ENCODE data around the gene RXFP3. TPM values are rescaled to one million over a fixed set of nuclear protein-coding genes. Genes with fewer than 3 reads are reported as not detected.

The RXFP3 gene
- total RNA-seq, 1 donor from 2014 or later = 0.44 TPM

DNA sequence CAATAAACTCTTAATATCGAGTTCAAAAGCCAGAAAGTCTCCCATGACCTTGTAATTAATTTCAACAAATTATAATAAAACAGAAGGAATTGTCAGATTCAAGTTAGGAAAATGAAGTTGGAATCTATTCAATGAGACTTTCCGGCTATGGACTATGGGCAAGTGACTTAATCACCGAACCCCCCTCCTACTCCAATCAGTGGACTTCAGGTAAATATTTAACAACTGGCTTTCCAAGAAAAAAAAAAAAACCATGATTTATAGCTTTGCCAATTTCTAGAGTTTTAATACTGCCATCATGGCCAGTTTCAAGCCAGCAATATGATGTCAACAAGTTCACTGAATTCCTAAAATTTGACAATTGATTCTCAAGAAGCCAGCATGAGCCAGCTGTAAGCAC lies 43.8 kb downstream of the RXFP3 start:
- no peak for DNase-seq
- Mint-ChIP-seq H3K27ac (ENCODE audit: unreplicated experiment) (no peak overlapping the region), H3K4me1 (ENCODE audit: low read depth, unreplicated experiment) (no peaks in the 10 kb centered on the region), H3K27me3 (ENCODE audit: unreplicated experiment) (peaks cover 2% of the 10 kb centered on the region), H3K9me3 (ENCODE audit: unreplicated experiment) (no peaks in the 10 kb centered on the region), H3K4me3 (ENCODE audit: unreplicated experiment) (no peak overlapping the region), H3K36me3 (ENCODE audit: unreplicated experiment) (no peaks in the 10 kb centered on the region)
- TF ChIP-seq, protein P1, sequence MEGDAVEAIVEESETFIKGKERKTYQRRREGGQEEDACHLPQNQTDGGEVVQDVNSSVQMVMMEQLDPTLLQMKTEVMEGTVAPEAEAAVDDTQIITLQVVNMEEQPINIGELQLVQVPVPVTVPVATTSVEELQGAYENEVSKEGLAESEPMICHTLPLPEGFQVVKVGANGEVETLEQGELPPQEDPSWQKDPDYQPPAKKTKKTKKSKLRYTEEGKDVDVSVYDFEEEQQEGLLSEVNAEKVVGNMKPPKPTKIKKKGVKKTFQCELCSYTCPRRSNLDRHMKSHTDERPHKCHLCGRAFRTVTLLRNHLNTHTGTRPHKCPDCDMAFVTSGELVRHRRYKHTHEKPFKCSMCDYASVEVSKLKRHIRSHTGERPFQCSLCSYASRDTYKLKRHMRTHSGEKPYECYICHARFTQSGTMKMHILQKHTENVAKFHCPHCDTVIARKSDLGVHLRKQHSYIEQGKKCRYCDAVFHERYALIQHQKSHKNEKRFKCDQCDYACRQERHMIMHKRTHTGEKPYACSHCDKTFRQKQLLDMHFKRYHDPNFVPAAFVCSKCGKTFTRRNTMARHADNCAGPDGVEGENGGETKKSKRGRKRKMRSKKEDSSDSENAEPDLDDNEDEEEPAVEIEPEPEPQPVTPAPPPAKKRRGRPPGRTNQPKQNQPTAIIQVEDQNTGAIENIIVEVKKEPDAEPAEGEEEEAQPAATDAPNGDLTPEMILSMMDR (IDR thresholded peaks at IDR 0.05; ENCODE audit: partially characterized antibody, unreplicated experiment) = no peak

DNA sequence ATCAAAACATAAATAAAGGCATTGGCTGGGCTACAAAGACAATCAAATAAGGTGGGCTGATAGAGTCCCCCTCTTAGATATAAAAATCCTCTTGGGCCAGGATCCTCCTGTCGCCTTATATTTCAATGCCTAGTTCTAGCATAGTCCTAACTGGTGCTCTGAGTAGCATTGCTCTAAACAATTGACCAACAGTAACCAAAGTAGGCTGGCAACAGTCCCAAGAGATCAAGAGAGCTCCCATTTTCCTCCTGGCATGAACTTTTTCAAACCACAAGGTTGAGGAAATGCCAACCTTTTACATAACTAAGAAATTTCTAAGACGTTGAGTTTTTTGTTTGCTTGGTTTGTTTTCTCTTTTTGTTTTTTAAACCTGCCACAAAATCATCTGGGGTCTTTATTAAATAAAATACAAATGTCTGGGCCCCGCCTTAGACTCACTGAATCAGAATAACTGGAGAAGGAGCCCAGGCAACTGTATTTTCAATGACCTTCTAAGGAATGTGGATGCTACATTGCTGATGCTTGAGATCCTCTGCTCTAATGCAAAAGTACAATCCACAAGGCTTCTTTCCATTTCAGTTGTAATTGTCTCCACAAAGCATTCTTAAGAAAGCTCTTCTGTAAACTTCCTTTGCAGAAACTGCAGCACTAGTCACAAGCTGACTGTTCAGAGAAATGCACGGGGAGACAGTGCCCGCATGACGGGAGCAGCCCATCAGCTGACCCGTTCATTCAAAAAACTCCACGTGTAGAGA lies 45.4 kb downstream of the RXFP3 start:
- H3K27me3 Mint-ChIP-seq (ENCODE audit: unreplicated experiment) = peaks cover 2% of the 10 kb centered on the region
- H3K4me3 Mint-ChIP-seq (ENCODE audit: unreplicated experiment) = no peak overlapping the region
- no peaks in the 10 kb centered on the region for H3K9me3 Mint-ChIP-seq (ENCODE audit: unreplicated experiment)
- H3K4me1 Mint-ChIP-seq (ENCODE audit: low read depth, unreplicated experiment) = no peaks in the 10 kb centered on the region
- no peaks in the 10 kb centered on the region for H3K36me3 Mint-ChIP-seq (ENCODE audit: unreplicated experiment)
- TF ChIP-seq, protein P1 (IDR thresholded peaks at IDR 0.05; ENCODE audit: partially characterized antibody, unreplicated experiment) = no peak
- DNase-seq = no peak
- no peak overlapping the region for H3K27ac Mint-ChIP-seq (ENCODE audit: unreplicated experiment)

DNA sequence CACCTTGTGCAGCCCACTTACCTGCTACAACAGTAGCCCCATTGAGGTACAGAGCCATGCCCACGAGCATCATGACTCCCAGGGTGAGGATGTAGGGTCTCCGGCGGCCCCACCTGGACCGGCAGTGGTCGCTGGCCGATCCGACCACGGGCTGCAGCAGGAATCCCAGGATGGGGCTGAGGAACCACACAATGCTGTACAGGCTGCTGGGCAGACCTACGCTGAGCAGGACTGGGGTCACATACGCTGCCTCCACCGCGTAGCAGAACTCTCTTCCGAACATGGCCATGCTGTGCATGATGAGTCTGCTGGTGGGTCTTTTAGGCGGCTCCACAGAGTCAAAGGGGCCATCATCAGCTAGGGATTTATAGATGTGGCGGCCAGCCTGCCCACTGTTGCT lies 48.0 kb downstream of the RXFP3 start:
- no peaks in the 10 kb centered on the region for H3K4me1 Mint-ChIP-seq (ENCODE audit: low read depth, unreplicated experiment)
- no peaks in the 10 kb centered on the region for H3K36me3 Mint-ChIP-seq (ENCODE audit: unreplicated experiment)
- H3K27me3 Mint-ChIP-seq (ENCODE audit: unreplicated experiment) = peaks cover 2% of the 10 kb centered on the region
- no peaks in the 10 kb centered on the region for H3K9me3 Mint-ChIP-seq (ENCODE audit: unreplicated experiment)
- no peak for DNase-seq
- TF ChIP-seq, protein P1 (IDR thresholded peaks at IDR 0.05; ENCODE audit: partially characterized antibody, unreplicated experiment) = no peak
- no peak overlapping the region for H3K4me3 Mint-ChIP-seq (ENCODE audit: unreplicated experiment)
- no peak overlapping the region for H3K27ac Mint-ChIP-seq (ENCODE audit: unreplicated experiment)

DNA sequence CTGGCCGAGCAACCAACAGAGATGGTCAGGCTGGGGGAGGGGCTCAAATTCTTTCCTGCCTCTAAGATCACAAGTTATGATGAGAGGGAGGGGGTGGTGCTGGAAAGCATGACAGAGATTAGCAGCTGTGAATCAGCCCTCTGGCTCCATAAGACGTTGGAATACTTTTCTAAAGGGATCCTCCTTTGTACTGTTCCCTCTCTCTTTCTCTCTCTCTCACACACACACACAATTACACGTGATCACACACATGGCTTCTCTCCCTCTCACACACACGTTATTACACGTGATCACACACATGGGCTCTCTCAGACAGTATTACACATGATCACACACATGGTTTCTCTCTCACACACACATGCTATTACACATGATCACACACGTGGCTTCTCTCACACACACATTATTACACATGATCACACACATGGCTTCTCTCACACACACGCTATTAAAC lies 48.5 kb downstream of the RXFP3 start, which contains the start of gene SLC45A2:
Gene SLC45A2, minus strand, starts transcription at position 23 of the 454 bp plus-strand sequence. CDS start 110 bp downstream, outside the sequence.
- Mint-ChIP-seq H3K36me3 (ENCODE audit: unreplicated experiment) (no peaks in the 10 kb centered on the region), H3K27ac (ENCODE audit: unreplicated experiment) (no peak within 1 kb of the TSS), H3K4me3 (ENCODE audit: unreplicated experiment) (no peak within 1 kb of the TSS), H3K27me3 (ENCODE audit: unreplicated experiment) (peaks cover 2% of the 10 kb centered on the region), H3K4me1 (ENCODE audit: low read depth, unreplicated experiment) (no peaks in the 10 kb centered on the region), H3K9me3 (ENCODE audit: unreplicated experiment) (no peaks in the 10 kb centered on the region)
- TF ChIP-seq, protein P1 (IDR thresholded peaks at IDR 0.05; ENCODE audit: partially characterized antibody, unreplicated experiment) = no peak
- DNase-seq = no peak

DNA sequence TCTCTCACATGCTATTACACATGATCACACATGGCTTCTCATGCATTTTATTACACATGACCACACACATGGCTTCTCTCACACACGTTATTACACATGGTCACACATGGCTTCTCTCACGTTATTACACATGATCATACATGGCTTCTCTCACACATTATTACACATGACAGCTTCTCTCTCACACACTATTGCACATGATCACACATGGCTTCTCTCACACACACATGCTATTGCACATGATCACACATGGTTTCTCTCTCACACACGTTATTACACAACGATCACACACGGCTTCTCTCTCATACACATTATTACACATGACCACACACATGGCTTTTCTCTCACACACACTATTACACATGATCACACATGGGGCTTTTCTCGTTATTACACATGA lies 49.3 kb downstream of the RXFP3 start:
- Mint-ChIP-seq H3K4me1 (ENCODE audit: low read depth, unreplicated experiment) (no peaks in the 10 kb centered on the region), H3K4me3 (ENCODE audit: unreplicated experiment) (no peak overlapping the region)
- TF ChIP-seq, protein P1 (IDR thresholded peaks at IDR 0.05; ENCODE audit: partially characterized antibody, unreplicated experiment) = no peak

More for the DNA sequence above, 49.3 kb downstream of the RXFP3 start:
- H3K36me3 Mint-ChIP-seq (ENCODE audit: unreplicated experiment) = no peaks in the 10 kb centered on the region
- no peak overlapping the region for H3K27ac Mint-ChIP-seq (ENCODE audit: unreplicated experiment)
- H3K27me3 Mint-ChIP-seq (ENCODE audit: unreplicated experiment) = peaks cover 2% of the 10 kb centered on the region
- H3K9me3 Mint-ChIP-seq (ENCODE audit: unreplicated experiment) = no peaks in the 10 kb centered on the region
- DNase-seq = no peak
